ENCODE measurements around the gene VASN. TPM values are rescaled to one million over a fixed set of nuclear protein-coding genes. Genes with fewer than 3 reads are reported as not detected.
A peak's percentile ranks its signal among the peaks of the same experiment; 100 is the strongest.

Gene VASN
- polyA plus RNA-seq, 1 experiment, result 19.1 TPM

DNA sequence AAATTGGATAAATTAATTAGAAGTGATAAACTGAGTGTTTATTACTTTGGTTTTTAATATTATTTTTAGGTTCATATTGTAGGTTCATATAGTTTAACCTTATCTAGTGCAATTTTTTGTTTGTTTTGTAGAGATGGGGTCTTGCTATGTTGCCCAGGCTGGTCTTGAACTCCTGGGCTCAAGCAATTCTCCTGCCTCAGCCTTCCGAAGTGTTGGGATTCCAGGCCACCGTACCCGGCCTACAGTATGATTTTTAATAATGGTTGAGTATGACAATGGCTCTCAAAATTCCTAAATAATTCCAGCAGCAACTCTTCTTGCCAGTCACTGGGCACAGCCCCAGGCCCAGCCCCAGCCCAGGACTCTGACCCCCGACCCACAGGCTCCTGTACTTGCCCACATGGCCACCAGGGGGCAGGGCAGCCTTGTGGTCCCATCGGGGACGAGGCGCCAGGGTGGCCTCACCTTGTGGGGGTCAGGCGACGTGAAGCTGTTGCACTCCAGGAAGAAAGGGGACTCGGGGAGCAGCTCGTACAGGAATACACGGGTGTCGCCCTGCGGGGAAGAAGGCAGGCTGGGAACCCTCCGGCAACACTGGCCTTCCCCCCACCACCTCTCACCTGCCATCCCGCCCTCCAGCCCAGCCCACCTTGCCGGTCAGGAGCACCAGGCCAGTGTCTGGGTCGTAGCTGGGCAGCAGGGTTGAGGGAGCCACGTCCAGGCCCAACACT, 12.7 kb upstream of the VASN start:
- H3K27me3 ChIP-seq (ENCODE audit: control insufficient read depth, insufficient read depth, low read length), result no peaks in the 10 kb centered on the region
- ChIA-PET POLR2A (interaction anchor here (0.7 kb wide), 1 partner anchor 44 kb away, joined by 3 read pairs; no protein-coding TSS in a partner anchor), CTCF (interaction anchor here (0.6 to 5.3 kb wide), 18 partner anchors 8 to 59 kb away, joined by 3 to 132 read pairs (median 4); partner anchors contain the start of genes PAM16 and VASN)
- no peaks in the 10 kb centered on the region; the same call in 1 of the 2 replicates for H3K9me3 ChIP-seq (ENCODE audit: control insufficient read depth, insufficient read depth, low read length)
- H3K27ac ChIP-seq (ENCODE audit: low read depth, low read length), result no peak overlapping the region
- DNase-seq (ENCODE audit: low read depth, low spot score), result no peak
- TF ChIP-seq, protein P1, sequence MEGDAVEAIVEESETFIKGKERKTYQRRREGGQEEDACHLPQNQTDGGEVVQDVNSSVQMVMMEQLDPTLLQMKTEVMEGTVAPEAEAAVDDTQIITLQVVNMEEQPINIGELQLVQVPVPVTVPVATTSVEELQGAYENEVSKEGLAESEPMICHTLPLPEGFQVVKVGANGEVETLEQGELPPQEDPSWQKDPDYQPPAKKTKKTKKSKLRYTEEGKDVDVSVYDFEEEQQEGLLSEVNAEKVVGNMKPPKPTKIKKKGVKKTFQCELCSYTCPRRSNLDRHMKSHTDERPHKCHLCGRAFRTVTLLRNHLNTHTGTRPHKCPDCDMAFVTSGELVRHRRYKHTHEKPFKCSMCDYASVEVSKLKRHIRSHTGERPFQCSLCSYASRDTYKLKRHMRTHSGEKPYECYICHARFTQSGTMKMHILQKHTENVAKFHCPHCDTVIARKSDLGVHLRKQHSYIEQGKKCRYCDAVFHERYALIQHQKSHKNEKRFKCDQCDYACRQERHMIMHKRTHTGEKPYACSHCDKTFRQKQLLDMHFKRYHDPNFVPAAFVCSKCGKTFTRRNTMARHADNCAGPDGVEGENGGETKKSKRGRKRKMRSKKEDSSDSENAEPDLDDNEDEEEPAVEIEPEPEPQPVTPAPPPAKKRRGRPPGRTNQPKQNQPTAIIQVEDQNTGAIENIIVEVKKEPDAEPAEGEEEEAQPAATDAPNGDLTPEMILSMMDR (IDR thresholded peaks at IDR 0.05; ENCODE audit: low read depth, low read length), result peak; percentile 86
- no peak overlapping the region for H3K4me3 ChIP-seq (ENCODE audit: low read depth, low read length)

DNA sequence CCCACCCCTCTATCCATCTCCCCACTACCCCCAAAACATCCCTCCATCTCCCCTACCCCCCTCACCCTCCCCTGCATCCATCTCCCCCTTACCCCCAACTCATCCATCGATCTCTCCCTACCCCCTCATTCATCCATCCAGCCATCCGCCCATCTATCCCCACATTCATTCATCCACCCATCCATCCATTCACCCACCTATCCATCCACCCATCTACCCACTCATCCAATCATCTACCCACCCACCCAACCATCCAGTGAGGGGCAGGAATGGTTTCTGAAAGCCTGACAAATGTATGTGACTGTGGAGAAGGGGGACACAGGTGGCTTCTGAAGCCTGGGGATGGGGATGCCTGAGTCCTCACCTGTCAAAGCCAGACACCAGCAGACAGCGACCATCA, 11.7 kb upstream of the VASN start:
- TF ChIP-seq, protein P1 (IDR thresholded peaks at IDR 0.05; ENCODE audit: low read depth, low read length), result no peak
- Histone ChIP-seq H3K27ac (ENCODE audit: low read depth, low read length) (no peak overlapping the region), H3K27me3 (ENCODE audit: control insufficient read depth, insufficient read depth, low read length) (no peaks in the 10 kb centered on the region), H3K4me3 (ENCODE audit: low read depth, low read length) (no peak overlapping the region), H3K9me3 (ENCODE audit: control insufficient read depth, insufficient read depth, low read length) (no peaks in the 10 kb centered on the region; the same call in 1 of the 2 replicates)
- DNase-seq (ENCODE audit: low read depth, low spot score), result no peak
- CTCF ChIA-PET, result interaction anchor here (0.8 to 5.3 kb wide), 11 partner anchors 9 to 58 kb away, joined by 3 to 132 read pairs (median 5); partner anchors contain the start of gene VASN
- POLR2A ChIA-PET, result interaction anchor here (0.7 kb wide), 1 partner anchor 43 kb away, joined by 3 read pairs; no protein-coding TSS in a partner anchor

DNA sequence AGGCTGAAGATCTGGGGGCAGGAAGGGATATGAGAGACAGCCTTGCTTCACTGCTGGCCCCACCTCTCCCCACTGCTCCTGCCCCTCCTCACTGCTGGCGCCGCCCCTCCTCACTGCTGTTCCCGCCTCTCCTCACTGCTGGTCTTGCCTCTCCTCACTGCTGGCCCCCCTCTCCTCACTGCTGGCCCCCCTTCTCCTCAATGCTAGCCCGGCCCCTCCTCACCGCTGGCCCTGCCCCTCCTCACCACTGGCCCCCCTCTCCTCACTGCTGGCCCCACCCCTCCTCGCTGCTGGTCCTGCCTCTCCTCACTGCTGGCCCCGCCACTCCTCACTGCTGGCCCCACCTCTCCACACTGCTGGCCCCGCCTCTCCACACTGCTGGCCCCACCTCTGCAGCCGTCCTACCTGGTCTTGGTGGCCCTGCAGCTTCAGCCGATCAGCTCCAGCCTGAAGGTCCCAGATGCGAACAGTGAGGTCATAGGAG, 11.1 kb upstream of the VASN start:
- no peak for DNase-seq (ENCODE audit: low read depth, low spot score)
- no peak overlapping the region for H3K27ac ChIP-seq (ENCODE audit: low read depth, low read length)
- no peaks in the 10 kb centered on the region for H3K27me3 ChIP-seq (ENCODE audit: control insufficient read depth, insufficient read depth, low read length)
- ChIA-PET POLR2A (no interaction called here), CTCF (interaction anchor here (1.5 to 5.3 kb wide), 2 partner anchors 18 to 41 kb away, joined by 9 to 132 read pairs; no protein-coding TSS in a partner anchor)
- no peak overlapping the region for H3K4me3 ChIP-seq (ENCODE audit: low read depth, low read length)
- no peaks in the 10 kb centered on the region; the same call in 1 of the 2 replicates for H3K9me3 ChIP-seq (ENCODE audit: control insufficient read depth, insufficient read depth, low read length)
- TF ChIP-seq, protein P1 (IDR thresholded peaks at IDR 0.05; ENCODE audit: low read depth, low read length), result no peak

DNA sequence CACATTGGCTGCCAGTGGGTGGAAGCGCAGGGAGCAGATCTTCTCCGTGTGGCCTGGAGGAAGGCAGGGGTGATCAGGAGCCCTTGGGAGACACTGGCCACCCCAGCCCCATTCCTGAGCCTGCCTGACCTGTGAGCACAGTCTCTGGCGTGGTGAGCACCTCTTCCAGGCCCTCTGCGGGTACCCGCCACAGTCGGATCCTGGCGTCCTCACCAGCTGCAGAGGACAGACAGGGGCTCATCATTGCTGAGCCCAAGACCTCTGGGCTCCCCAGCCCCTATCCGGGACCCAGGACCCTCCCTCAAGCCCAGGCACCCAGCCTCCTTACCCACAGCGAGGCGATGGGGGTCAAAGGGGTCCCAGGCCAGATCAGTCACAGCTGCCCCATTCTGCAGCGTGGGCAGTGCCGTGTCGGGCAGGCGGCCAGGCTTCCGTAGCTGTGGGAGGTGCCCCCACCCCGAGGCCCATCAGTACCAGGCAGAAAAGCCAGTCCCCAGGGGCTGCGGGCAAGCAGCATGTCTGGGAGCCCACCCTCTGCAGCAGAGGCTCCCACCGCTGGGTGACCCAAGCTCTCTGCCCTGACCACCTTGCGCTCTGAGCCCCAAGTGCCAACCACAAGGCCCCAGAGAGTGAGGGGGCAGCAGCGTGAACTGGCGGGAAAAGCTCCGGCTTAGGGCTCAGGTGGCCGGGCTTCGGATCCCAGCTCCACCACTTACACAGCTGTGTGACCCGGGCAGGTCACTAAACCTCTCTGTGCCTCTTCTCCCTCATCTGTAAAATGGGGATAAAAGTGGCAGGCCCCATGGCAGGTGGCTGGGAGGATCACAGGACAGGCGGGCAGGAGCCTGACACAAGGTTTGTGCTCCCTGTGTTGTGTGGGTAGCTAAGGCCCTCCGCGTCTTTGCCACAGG, 10.4 kb upstream of the VASN start:
- H3K27ac ChIP-seq (ENCODE audit: low read depth, low read length), result no peak overlapping the region
- no peaks in the 10 kb centered on the region for H3K27me3 ChIP-seq (ENCODE audit: control insufficient read depth, insufficient read depth, low read length)
- TF ChIP-seq, protein P1 (IDR thresholded peaks at IDR 0.05; ENCODE audit: low read depth, low read length), result no peak
- H3K9me3 ChIP-seq (ENCODE audit: control insufficient read depth, insufficient read depth, low read length), result no peaks in the 10 kb centered on the region; the same call in 1 of the 2 replicates
- DNase-seq (ENCODE audit: low read depth, low spot score), result no peak
- no peak overlapping the region for H3K4me3 ChIP-seq (ENCODE audit: low read depth, low read length)
- POLR2A ChIA-PET, result interaction anchor here (0.9 to 1.1 kb wide), 2 partner anchors 12 to 24 kb away, joined by 3 read pairs; no protein-coding TSS in a partner anchor
- CTCF ChIA-PET, result interaction anchor here (5.3 kb wide), 1 partner anchor 41 kb away, joined by 132 read pairs; no protein-coding TSS in a partner anchor
